ENCODE results near the gene SEMA3A. TPM values are rescaled to one million over a fixed set of nuclear protein-coding genes. Genes with fewer than 3 reads are reported as not detected.

The SEMA3A gene
- total and polyA plus RNA-seq, 2 donors (not counting 1 experiment from before 2014, with no cell fraction given): 45.2 to 60.8 TPM

GRCh38 chr7:84111842-84112241 lies 82.7 kb downstream of the SEMA3A start:
- no peak for DNase-seq (ENCODE audit: low read depth in 2 of 2)
- peaks cover 2% of the 10 kb centered on the region for H3K4me1 ChIP-seq (ENCODE audit: control insufficient read depth, extremely low read depth, insufficient read depth, low read length)
- no peak overlapping the region for H3K9ac ChIP-seq (ENCODE audit: insufficient read depth, low read length)
- H3K4me2 ChIP-seq (ENCODE audit: extremely low read depth, insufficient read depth, low read length): no peak overlapping the region
- no peak overlapping the region for H3K27ac ChIP-seq (ENCODE audit: insufficient read depth, low read length)
- H3K9me3 ChIP-seq (ENCODE audit: control insufficient read depth, insufficient read depth, low read depth, low read length): no peaks in the 10 kb centered on the region
- TF ChIP-seq CTCF (conservative IDR thresholded peaks at IDR 0.05 in 1 of 2, IDR thresholded peaks at IDR 0.05 in 1 of 2; ENCODE audit: low read depth in 1 of 2, low read length in 2 of 2) (no peak), EZH2 (IDR thresholded peaks at IDR 0.05; ENCODE audit: low read length, missing control alignments) (no peak)
- no peaks in the 10 kb centered on the region for H3K27me3 ChIP-seq (ENCODE audit: control insufficient read depth, insufficient read depth, low read length)
- H4K20me1 ChIP-seq (ENCODE audit: control insufficient read depth, extremely low read depth, insufficient read depth, low read length): no peaks in the 10 kb centered on the region
- no peak overlapping the region for H3K4me3 ChIP-seq (replicated peaks in 1 of 4; ENCODE audit: control extremely low read depth in 1 of 4, insufficient read depth in 1 of 4, low read depth in 3 of 4, low read length in 4 of 4)
- H3K79me2 ChIP-seq (ENCODE audit: control insufficient read depth, insufficient read depth, low read length): peaks cover 3% of the 10 kb centered on the region
- H2AFZ ChIP-seq (ENCODE audit: low read length): no peak overlapping the region
- H3K36me3 ChIP-seq (ENCODE audit: control insufficient read depth, insufficient read depth, low read length): no peaks in the 10 kb centered on the region

- no peaks in the 10 kb centered on the region for H3K36me3 ChIP-seq (ENCODE audit: control insufficient read depth, insufficient read depth, low read length)
Measured at GRCh38 chr7:84110400-84110799, 84.2 kb downstream of the SEMA3A start.

GRCh38 chr7:84108787-84109186 lies 85.8 kb downstream of the SEMA3A start:
- H3K9me3 ChIP-seq (ENCODE audit: control insufficient read depth, insufficient read depth, low read depth, low read length): no peaks in the 10 kb centered on the region
- no peak overlapping the region for H3K27ac ChIP-seq (ENCODE audit: insufficient read depth, low read length)
- DNase-seq (ENCODE audit: low read depth in 2 of 2): no peak
- H4K20me1 ChIP-seq (ENCODE audit: control insufficient read depth, extremely low read depth, insufficient read depth, low read length): no peaks in the 10 kb centered on the region
- TF ChIP-seq EZH2 (IDR thresholded peaks at IDR 0.05; ENCODE audit: low read length, missing control alignments): no peak
- TF ChIP-seq CTCF (conservative IDR thresholded peaks at IDR 0.05 in 1 of 2, IDR thresholded peaks at IDR 0.05 in 1 of 2; ENCODE audit: low read depth in 1 of 2, low read length in 2 of 2): no peak
- no peak overlapping the region for H3K9ac ChIP-seq (ENCODE audit: insufficient read depth, low read length)
- no peak overlapping the region for H3K4me2 ChIP-seq (ENCODE audit: extremely low read depth, insufficient read depth, low read length)
- no peaks in the 10 kb centered on the region for H3K27me3 ChIP-seq (ENCODE audit: control insufficient read depth, insufficient read depth, low read length)
- no peaks in the 10 kb centered on the region for H3K36me3 ChIP-seq (ENCODE audit: control insufficient read depth, insufficient read depth, low read length)
- no peak overlapping the region for H2AFZ ChIP-seq (ENCODE audit: low read length)
- peaks cover 1% of the 10 kb centered on the region for H3K79me2 ChIP-seq (ENCODE audit: control insufficient read depth, insufficient read depth, low read length)
- H3K4me1 ChIP-seq (ENCODE audit: control insufficient read depth, extremely low read depth, insufficient read depth, low read length): no peaks in the 10 kb centered on the region
- H3K4me3 ChIP-seq (replicated peaks in 1 of 4; ENCODE audit: control extremely low read depth in 1 of 4, insufficient read depth in 1 of 4, low read depth in 3 of 4, low read length in 4 of 4): no peak overlapping the region

More at GRCh38 chr7:84110400-84110799, 84.2 kb downstream of the SEMA3A start:
- H3K79me2 ChIP-seq (ENCODE audit: control insufficient read depth, insufficient read depth, low read length): peaks cover 1% of the 10 kb centered on the region
- no peak for DNase-seq (ENCODE audit: low read depth in 2 of 2)
- no peak overlapping the region for H2AFZ ChIP-seq (ENCODE audit: low read length)
- peaks cover 2% of the 10 kb centered on the region for H3K4me1 ChIP-seq (ENCODE audit: control insufficient read depth, extremely low read depth, insufficient read depth, low read length)
- H3K9me3 ChIP-seq (ENCODE audit: control insufficient read depth, insufficient read depth, low read depth, low read length): no peaks in the 10 kb centered on the region
- no peaks in the 10 kb centered on the region for H3K27me3 ChIP-seq (ENCODE audit: control insufficient read depth, insufficient read depth, low read length)
- TF ChIP-seq EZH2 (IDR thresholded peaks at IDR 0.05; ENCODE audit: low read length, missing control alignments): no peak
- no peak for TF ChIP-seq CTCF (conservative IDR thresholded peaks at IDR 0.05 in 1 of 2, IDR thresholded peaks at IDR 0.05 in 1 of 2; ENCODE audit: low read depth in 1 of 2, low read length in 2 of 2)
- no peak overlapping the region for H3K4me3 ChIP-seq (replicated peaks in 1 of 4; ENCODE audit: control extremely low read depth in 1 of 4, insufficient read depth in 1 of 4, low read depth in 3 of 4, low read length in 4 of 4)
- no peaks in the 10 kb centered on the region for H4K20me1 ChIP-seq (ENCODE audit: control insufficient read depth, extremely low read depth, insufficient read depth, low read length)
- H3K9ac ChIP-seq (ENCODE audit: insufficient read depth, low read length): no peak overlapping the region
- no peak overlapping the region for H3K27ac ChIP-seq (ENCODE audit: insufficient read depth, low read length)
- H3K4me2 ChIP-seq (ENCODE audit: extremely low read depth, insufficient read depth, low read length): no peak overlapping the region
